Measurements from ENCODE around the gene MYO1D. TPM values are rescaled to one million over a fixed set of nuclear protein-coding genes. Genes with fewer than 3 reads are reported as not detected.

Gene MYO1D
- total RNA-seq, 1 experiment from 2014 or later = 35.7 TPM

GRCh38 chr17:32819787-32820186 lies 57.1 kb downstream of the MYO1D start:
- no peak overlapping the region for H3K9ac ChIP-seq (ENCODE audit: low read length)
- POLR2A ChIA-PET = no interaction called here
- ATAC-seq = no peak
- H2AFZ ChIP-seq (ENCODE audit: low read depth, low read length, poor library complexity, severe bottlenecking) = no peak overlapping the region
- BruUV-seq (replicated peaks) = no TSS peak
- no peaks in the 10 kb centered on the region for H3K27me3 ChIP-seq (ENCODE audit: insufficient read depth, low read length)
- no peaks in the 10 kb centered on the region for H3K9me2 ChIP-seq (ENCODE audit: insufficient read depth)
- intact Hi-C loops (cut with micrococcal nuclease) = no loop called here
- CTCF ChIA-PET = no interaction called here
- no peak overlapping the region for H3K4me2 ChIP-seq (ENCODE audit: low read length)
- no peak for TF ChIP-seq SIN3A (IDR thresholded peaks at IDR 0.05; ENCODE audit: low read depth)
- TF ChIP-seq EZH2 (IDR thresholded peaks at IDR 0.05) = no peak
- TF ChIP-seq ELF1 (IDR thresholded peaks at IDR 0.05; ENCODE audit: borderline replicate concordance, low read depth) = no peak
- no peak for TF ChIP-seq SRF (IDR thresholded peaks at IDR 0.05; ENCODE audit: low read depth)
- TF ChIP-seq, protein P1, sequence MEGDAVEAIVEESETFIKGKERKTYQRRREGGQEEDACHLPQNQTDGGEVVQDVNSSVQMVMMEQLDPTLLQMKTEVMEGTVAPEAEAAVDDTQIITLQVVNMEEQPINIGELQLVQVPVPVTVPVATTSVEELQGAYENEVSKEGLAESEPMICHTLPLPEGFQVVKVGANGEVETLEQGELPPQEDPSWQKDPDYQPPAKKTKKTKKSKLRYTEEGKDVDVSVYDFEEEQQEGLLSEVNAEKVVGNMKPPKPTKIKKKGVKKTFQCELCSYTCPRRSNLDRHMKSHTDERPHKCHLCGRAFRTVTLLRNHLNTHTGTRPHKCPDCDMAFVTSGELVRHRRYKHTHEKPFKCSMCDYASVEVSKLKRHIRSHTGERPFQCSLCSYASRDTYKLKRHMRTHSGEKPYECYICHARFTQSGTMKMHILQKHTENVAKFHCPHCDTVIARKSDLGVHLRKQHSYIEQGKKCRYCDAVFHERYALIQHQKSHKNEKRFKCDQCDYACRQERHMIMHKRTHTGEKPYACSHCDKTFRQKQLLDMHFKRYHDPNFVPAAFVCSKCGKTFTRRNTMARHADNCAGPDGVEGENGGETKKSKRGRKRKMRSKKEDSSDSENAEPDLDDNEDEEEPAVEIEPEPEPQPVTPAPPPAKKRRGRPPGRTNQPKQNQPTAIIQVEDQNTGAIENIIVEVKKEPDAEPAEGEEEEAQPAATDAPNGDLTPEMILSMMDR (IDR thresholded peaks at IDR 0.05 in 2 of 3, conservative IDR thresholded peaks at IDR 0.05 in 1 of 3; ENCODE audit: borderline replicate concordance in 1 of 3, insufficient read depth in 1 of 3, low read depth in 2 of 3, low read length in 2 of 3) = no peak
- TF ChIP-seq, protein P2, sequence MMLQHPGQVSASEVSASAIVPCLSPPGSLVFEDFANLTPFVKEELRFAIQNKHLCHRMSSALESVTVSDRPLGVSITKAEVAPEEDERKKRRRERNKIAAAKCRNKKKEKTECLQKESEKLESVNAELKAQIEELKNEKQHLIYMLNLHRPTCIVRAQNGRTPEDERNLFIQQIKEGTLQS (IDR thresholded peaks at IDR 0.05) = no peak
- H3K36me3 ChIP-seq (ENCODE audit: control insufficient read depth in 1 of 2, insufficient read depth in 2 of 2, low read length in 2 of 2) = no peaks in the 10 kb centered on the region
- H3K27ac ChIP-seq (ENCODE audit: low read depth, low read length) = no peak overlapping the region
- H3K4me3 ChIP-seq (replicated peaks in 1 of 2; ENCODE audit: low read depth in 1 of 2, low read length in 2 of 2) = no peak overlapping the region
- DNase-seq (ENCODE audit: low read depth, low spot score) = no peak
- RAD21 ChIA-PET (ENCODE audit: low non-redundant PET in 1 of 2, low total read pairs in 2 of 2, uncharacterized antibody in 2 of 2, unreplicated experiment in 2 of 2) = no interaction called here
- H4K20me1 ChIP-seq (ENCODE audit: insufficient read depth) = no peaks in the 10 kb centered on the region
- no peaks in the 10 kb centered on the region for H3K9me3 ChIP-seq (ENCODE audit: control insufficient read depth in 1 of 2, insufficient read depth in 1 of 2, low read depth in 1 of 2, low read length in 2 of 2)
- H3K4me1 ChIP-seq (ENCODE audit: control insufficient read depth in 1 of 2, insufficient read depth in 2 of 2, low read length in 2 of 2) = no peaks in the 10 kb centered on the region
- no peaks in the 10 kb centered on the region for H3K79me2 ChIP-seq (ENCODE audit: insufficient read depth, low read length)

DNA sequence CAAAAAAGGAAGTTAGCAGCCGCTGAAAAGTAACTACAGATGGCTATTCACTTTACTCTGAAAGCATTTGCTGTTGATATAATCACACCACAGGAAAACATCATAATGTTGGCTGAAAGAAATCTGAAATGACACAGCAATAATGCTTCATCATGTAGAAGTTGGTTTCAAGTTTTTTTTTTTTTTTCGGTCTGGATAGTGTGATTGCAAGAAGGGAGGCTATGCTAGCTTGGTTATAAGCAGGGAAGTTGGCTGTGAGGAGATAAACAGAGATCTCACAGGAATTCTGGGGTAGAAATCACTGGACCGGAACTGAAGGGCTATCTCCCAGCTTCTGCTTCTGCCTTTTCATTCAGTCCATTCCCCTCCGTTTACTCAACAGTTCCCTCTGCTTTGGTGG lies 57.9 kb downstream of the MYO1D start:
- H3K4me2 ChIP-seq (ENCODE audit: low read length) = no peak overlapping the region
- H3K79me2 ChIP-seq (ENCODE audit: insufficient read depth, low read length) = no peaks in the 10 kb centered on the region
- DNase-seq (ENCODE audit: low read depth, low spot score) (no peak), ATAC-seq (no peak)
- H3K27ac ChIP-seq (ENCODE audit: low read depth, low read length) = no peak overlapping the region
- no peaks in the 10 kb centered on the region for H3K4me1 ChIP-seq (ENCODE audit: control insufficient read depth in 1 of 2, insufficient read depth in 2 of 2, low read length in 2 of 2)
- H4K20me1 ChIP-seq (ENCODE audit: insufficient read depth) = no peaks in the 10 kb centered on the region
- no peaks in the 10 kb centered on the region for H3K36me3 ChIP-seq (ENCODE audit: control insufficient read depth in 1 of 2, insufficient read depth in 2 of 2, low read length in 2 of 2)
- no peak overlapping the region for H2AFZ ChIP-seq (ENCODE audit: low read depth, low read length, poor library complexity, severe bottlenecking)
- ChIA-PET RAD21 (ENCODE audit: low non-redundant PET in 1 of 2, low total read pairs in 2 of 2, uncharacterized antibody in 2 of 2, unreplicated experiment in 2 of 2) (no interaction called here), POLR2A (no interaction called here), CTCF (no interaction called here)
- no peaks in the 10 kb centered on the region for H3K9me3 ChIP-seq (ENCODE audit: control insufficient read depth in 1 of 2, insufficient read depth in 1 of 2, low read depth in 1 of 2, low read length in 2 of 2)
- no TSS peak for BruUV-seq (replicated peaks)
- TF ChIP-seq ZBTB33 (IDR thresholded peaks at IDR 0.05; ENCODE audit: extremely low read depth, insufficient replicate concordance, low read length) (no peak), FOSL1 (IDR thresholded peaks at IDR 0.05; ENCODE audit: low read depth) (no peak), POLR2A (IDR thresholded peaks at IDR 0.05; ENCODE audit: borderline replicate concordance, extremely low read depth, insufficient read depth, insufficient read length) (no peak), TCF7L2 (IDR thresholded peaks at IDR 0.05; ENCODE audit: borderline replicate concordance, extremely low read depth, insufficient read depth, insufficient read length) (no peak), SRF (IDR thresholded peaks at IDR 0.05; ENCODE audit: low read depth) (no peak), ZNF274 (IDR thresholded peaks at IDR 0.05; ENCODE audit: low read depth, low read length) (no peak), EZH2 (IDR thresholded peaks at IDR 0.05) (no peak), POLR2AphosphoS5 (IDR thresholded peaks at IDR 0.05; ENCODE audit: low read depth, low read length) (no peak), CEBPB (IDR thresholded peaks at IDR 0.05; ENCODE audit: low read depth) (no peak), RAD21 (IDR thresholded peaks at IDR 0.05; ENCODE audit: low read depth) (no peak), ELF1 (IDR thresholded peaks at IDR 0.05; ENCODE audit: borderline replicate concordance, low read depth) (no peak)
- TF ChIP-seq, protein P2 (IDR thresholded peaks at IDR 0.05) = no peak
- TF ChIP-seq, protein P3, sequence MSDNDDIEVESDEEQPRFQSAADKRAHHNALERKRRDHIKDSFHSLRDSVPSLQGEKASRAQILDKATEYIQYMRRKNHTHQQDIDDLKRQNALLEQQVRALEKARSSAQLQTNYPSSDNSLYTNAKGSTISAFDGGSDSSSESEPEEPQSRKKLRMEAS (IDR thresholded peaks at IDR 0.05) = no peak
- H3K27me3 ChIP-seq (ENCODE audit: insufficient read depth, low read length) = no peaks in the 10 kb centered on the region
- H3K9ac ChIP-seq (ENCODE audit: low read length) = no peak overlapping the region
- H3K4me3 ChIP-seq (replicated peaks in 1 of 2; ENCODE audit: low read depth in 1 of 2, low read length in 2 of 2) = no peak overlapping the region
- intact Hi-C loops (cut with micrococcal nuclease) = no loop called here
- no peaks in the 10 kb centered on the region for H3K9me2 ChIP-seq (ENCODE audit: insufficient read depth)

All from HCT116 (cell line).